ENCODE results near the gene PLEKHA7. TPM values are rescaled to one million over a fixed set of nuclear protein-coding genes. Genes with fewer than 3 reads are reported as not detected.

PLEKHA7 gene
- total and polyA plus RNA-seq, 2 of the 13 experiments (the other 11 are each of a cell fraction or from before 2014, with no cell fraction given) = 17.5 to 18.7 TPM

GRCh38 chr11:16891964-16892363, 122.2 kb downstream of the PLEKHA7 start:
- H3K27ac ChIP-seq (ENCODE audit: extremely low read length, insufficient read depth, low read length) = no peak overlapping the region
- ChIA-PET POLR2A (no interaction called here), CTCF (ENCODE audit: low intra/inter-chr PET ratio, low total read pairs) (no interaction called here)
- WGBS (ENCODE audit: low lambda C conversion rate) = 93% methylated on average over 1 of the region's 1 CpG
- no peak for DNase-seq (ENCODE audit: low spot score)
- no peak overlapping the region for H3K4me3 ChIP-seq (replicated peaks in 1 of 3; ENCODE audit: insufficient read depth in 1 of 3, low read depth in 2 of 3, low read length in 3 of 3)
- H3K9me3 ChIP-seq (ENCODE audit: low read length) = peaks cover 13% of the 10 kb centered on the region
- H3K9ac ChIP-seq (ENCODE audit: insufficient read depth, low read depth, low read length) = no peak overlapping the region
- H3K4me1 ChIP-seq (ENCODE audit: insufficient read depth, low read length) = 0 out of 2 replicates have a peak, but pooled peaks cover 6% of the 10 kb centered on the region
- no peak overlapping the region for H2AFZ ChIP-seq (ENCODE audit: low read length)
- H3K4me2 ChIP-seq (ENCODE audit: low read depth, low read length) = no peak overlapping the region
- no peaks in the 10 kb centered on the region for H3K27me3 ChIP-seq (ENCODE audit: control insufficient read depth in 1 of 2, insufficient read depth in 2 of 2, low read length in 2 of 2)
- intact Hi-C loops (cut with micrococcal nuclease; ENCODE audit: unreplicated experiment) (no loop called here), in situ Hi-C loops (cut with HindIII; ENCODE audit: extremely low pct_ligation_motif_present, low pct_unique_long_range_greater_than_20kb) (no loop called here)
- no TSS peak for BruUV-seq (replicated peaks)
- TF ChIP-seq NCOA5 (CRISPR knock-in tag; IDR thresholded peaks at IDR 0.05) (no peak), ZNF362 (CRISPR knock-in tag; IDR thresholded peaks at IDR 0.05; ENCODE audit: borderline replicate concordance) (no peak)
- ATAC-seq = no peak
- no peaks in the 10 kb centered on the region for H3K79me2 ChIP-seq (ENCODE audit: insufficient read depth, low read length)
- no peaks in the 10 kb centered on the region for H3K36me3 ChIP-seq (replicated peaks in 1 of 2; ENCODE audit: control insufficient read depth in 1 of 2, insufficient read depth in 2 of 2, low read length in 2 of 2)
- FAIRE-seq = no peak
- no peaks in the 10 kb centered on the region for H4K20me1 ChIP-seq (ENCODE audit: insufficient read depth, low read length)

- Histone ChIP-seq H3K4me1 (ENCODE audit: insufficient read depth, low read length) (0 out of 2 replicates have a peak, but pooled peaks cover 6% of the 10 kb centered on the region), H3K79me2 (ENCODE audit: insufficient read depth, low read length) (no peaks in the 10 kb centered on the region), H2AFZ (ENCODE audit: low read length) (no peak overlapping the region), H3K9me3 (ENCODE audit: low read length) (peaks cover 13% of the 10 kb centered on the region), H3K27ac (ENCODE audit: extremely low read length, insufficient read depth, low read length) (no peak overlapping the region), H4K20me1 (ENCODE audit: insufficient read depth, low read length) (no peaks in the 10 kb centered on the region), H3K4me3 (replicated peaks in 1 of 3; ENCODE audit: insufficient read depth in 1 of 3, low read depth in 2 of 3, low read length in 3 of 3) (no peak overlapping the region), H3K27me3 (ENCODE audit: control insufficient read depth in 1 of 2, insufficient read depth in 2 of 2, low read length in 2 of 2) (no peaks in the 10 kb centered on the region), H3K4me2 (ENCODE audit: low read depth, low read length) (no peak overlapping the region), H3K9ac (ENCODE audit: insufficient read depth, low read depth, low read length) (no peak overlapping the region), H3K36me3 (replicated peaks in 1 of 2; ENCODE audit: control insufficient read depth in 1 of 2, insufficient read depth in 2 of 2, low read length in 2 of 2) (no peaks in the 10 kb centered on the region)
- intact Hi-C loops (cut with micrococcal nuclease; ENCODE audit: unreplicated experiment) = no loop called here
- ChIA-PET CTCF (ENCODE audit: low intra/inter-chr PET ratio, low total read pairs) (no interaction called here), POLR2A (no interaction called here)
- in situ Hi-C loops (cut with HindIII; ENCODE audit: extremely low pct_ligation_motif_present, low pct_unique_long_range_greater_than_20kb) = no loop called here
- 84% methylated on average over 2 of the region's 2 CpGs for WGBS (ENCODE audit: low lambda C conversion rate)
- no peak for ATAC-seq
- FAIRE-seq = no peak
- no peak for DNase-seq (ENCODE audit: low spot score)
- no TSS peak for BruUV-seq (replicated peaks)
- TF ChIP-seq ZNF780A (CRISPR knock-in tag; IDR thresholded peaks at IDR 0.05) (no peak), MLXIP (CRISPR knock-in tag; IDR thresholded peaks at IDR 0.05; ENCODE audit: borderline replicate concordance) (no peak), SAP130 (CRISPR knock-in tag; IDR thresholded peaks at IDR 0.05; ENCODE audit: low read depth) (no peak), KDM5A (IDR thresholded peaks at IDR 0.05; ENCODE audit: borderline replicate concordance, low read length) (no peak), ZNF281 (CRISPR knock-in tag; IDR thresholded peaks at IDR 0.05; ENCODE audit: borderline replicate concordance) (no peak), SKIL (CRISPR knock-in tag; IDR thresholded peaks at IDR 0.05; ENCODE audit: borderline replicate concordance) (no peak), ZNF749 (CRISPR knock-in tag; IDR thresholded peaks at IDR 0.05; ENCODE audit: borderline replicate concordance) (no peak)
Observed at GRCh38 chr11:16891165-16891564, 123.0 kb downstream of the PLEKHA7 start.
